Heart left ventricle (tissue), 13 donors: ENCODE data around the gene LNX1.

Experiments
- CTCF ChIP-seq, 12 donors: fragments of 200-600 bp; sonication (generic) in 4 of 12; IDR thresholded peaks; one replicate each; pipeline versions ENCODE4 v1.5.0 to v1.8.0; 2018 to 2022; ENCODE audit warnings: antibody characterized with exemption in 12 of 12, mild to moderate bottlenecking in 5 of 12
- POLR2A ChIP-seq, 2 donors: fragments of 450-650 bp; IDR thresholded peaks; one replicate each; pipeline ENCODE4 v1.6.1; 2017; ENCODE audit warnings: antibody characterized with exemption in 2 of 2, mild to moderate bottlenecking in 2 of 2, moderate library complexity in 2 of 2
- donor health status: ischemic (EF 13 %, LVEDD 7.1; RV severe dilation, severe dysfunction).
- donor health status: DM: no; HTN: yes; CAD: no.
- donor health status: DM: no; HTN: no; CAD: no.
- donor health status: ischemic (EF 25% LVEDD 6.9; RV normal size, moderate dysfunction).
- donor health status: ischemic (EF 25% LVEDD 5.7; RV mildly dilated, moderate dysfunction).
- donor health status: ischemic (EF 35%, LVEDD 5.7; RV mildly dilated, moderate dysfunction).
- donor health status: nonischemic (EF 11% LVEDD 7.7; RV severe dilation, severe dysfunction).
- donor health status: DM: yes; HTN: yes; CAD: no.
- donor health status: PGD.
- donor health status: ischemic (EF 29% LVEDD 5.4; RV normal size, mild dysfunction).
- donor health status: nonischemic (EF 23%, LVEDD 6.1; RV moderate dilation, normal function).

- no peak for TF ChIP-seq POLR2A (IDR thresholded peaks at IDR 0.05)
- TF ChIP-seq CTCF (IDR thresholded peaks at IDR 0.05): no peak
These were observed 137.9 kb downstream of the LNX1 start for GRCh38 chr4:53453385-53453784.
